KOPT-K1 (cell line): ENCODE results near the gene C2orf74.
"Not testable (repeated sequence)": the region's sequence is repeated elsewhere in the genome, so short reads cannot be mapped to it uniquely, and the experiment has no call there.

Experiments used
- H3K27ac ChIP-seq: fragments of 200-600 bp; sonication (generic); 2 replicates; pipeline ENCODE4 v1.5.1; 2016; ENCODE audit warnings: antibody characterized with exemption, mild to moderate bottlenecking, low read depth, low read length; ENCODE audit not compliant: poor library complexity, severe bottlenecking
- H3K36me3 ChIP-seq: fragments of 200-600 bp; sonication (generic); 2 replicates; pipeline ENCODE4 v1.5.1; 2017; ENCODE audit warnings: antibody characterized with exemption, mild to moderate bottlenecking, low read length, moderate library complexity; ENCODE audit not compliant: insufficient read depth
- H3K9me3 ChIP-seq: fragments of 200-600 bp; sonication (generic); 2 replicates; pipeline ENCODE4 v1.5.1; 2017; ENCODE audit warnings: antibody characterized with exemption, low read length, mild to moderate bottlenecking; ENCODE audit not compliant: insufficient read depth, poor library complexity, severe bottlenecking

Gene C2orf74

DNA sequence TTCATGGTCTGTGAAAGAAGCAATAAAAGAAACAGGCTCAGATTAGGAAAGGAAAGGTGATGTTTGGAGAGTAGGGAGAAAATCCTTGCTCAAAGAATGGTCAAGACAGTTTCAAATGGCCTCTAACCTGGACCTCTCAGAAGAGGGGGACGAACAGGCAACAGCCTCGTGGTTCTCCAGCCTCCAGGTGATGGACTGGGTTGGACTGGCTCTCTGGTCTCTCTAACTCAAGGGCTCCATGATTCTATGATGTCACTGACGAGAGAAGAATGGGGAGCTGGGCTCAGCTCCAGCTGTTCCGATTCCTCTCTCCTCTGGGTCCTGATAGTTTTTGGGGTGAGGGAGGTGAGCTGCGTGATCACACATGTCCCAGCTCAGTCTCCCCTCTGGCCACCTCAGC lies at the start of gene C2orf74:
Gene C2orf74 (plus strand): TSS at position 301 of the 400 bp plus-strand sequence. CDS start 327 bp downstream, outside the sequence.
- H3K36me3 ChIP-seq, result peaks cover 9% of the 10 kb centered on the region
- H3K27ac ChIP-seq, result no peak within 1 kb of the TSS
- H3K9me3 ChIP-seq, result no peaks in the 10 kb centered on the region

DNA sequence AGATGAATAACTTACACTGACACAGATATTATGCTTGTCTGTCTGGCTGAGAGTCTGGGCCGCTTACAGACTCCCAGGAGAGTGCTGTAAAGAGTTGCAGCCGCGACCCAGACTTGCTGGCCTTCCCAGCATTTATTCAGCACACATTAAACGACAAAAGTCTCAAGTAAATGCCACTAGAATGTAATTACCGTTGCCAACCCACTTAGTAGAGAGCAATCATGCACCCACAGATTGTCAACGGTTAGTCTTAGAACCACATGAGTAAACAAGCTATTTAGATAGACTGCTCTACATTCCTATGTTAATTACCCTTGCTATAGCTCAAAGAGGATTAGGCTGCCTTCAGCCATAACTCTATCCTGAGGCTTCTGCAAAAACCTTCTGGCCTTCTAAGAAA lies 47.8 kb upstream of the C2orf74 start:
- Histone ChIP-seq H3K36me3 (no peaks in the 10 kb centered on the region), H3K27ac (no peak overlapping the region), H3K9me3 (peaks cover 13% of the 10 kb centered on the region)

DNA sequence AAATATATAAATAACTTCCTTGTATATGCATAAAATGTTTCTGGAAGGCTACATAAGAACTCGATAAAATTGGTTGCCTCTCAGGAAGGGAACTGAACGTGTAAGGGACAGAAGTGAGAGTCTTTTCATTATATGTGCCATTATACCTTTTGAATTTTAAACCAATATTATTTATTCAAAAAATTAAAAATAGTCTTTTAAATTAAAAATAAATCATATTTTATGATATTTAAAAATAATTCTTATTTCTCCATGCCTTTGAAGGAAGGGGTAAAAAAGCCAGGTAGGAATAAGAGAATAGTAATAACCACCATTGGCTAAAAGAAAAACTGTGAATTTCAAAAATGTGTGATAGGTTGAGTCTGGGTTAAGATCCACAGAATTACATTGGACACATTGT lies 45.7 kb upstream of the C2orf74 start:
- H3K36me3 ChIP-seq, result no peaks in the 10 kb centered on the region
- peaks cover 13% of the 10 kb centered on the region for H3K9me3 ChIP-seq
- H3K27ac ChIP-seq, result no peak overlapping the region

DNA sequence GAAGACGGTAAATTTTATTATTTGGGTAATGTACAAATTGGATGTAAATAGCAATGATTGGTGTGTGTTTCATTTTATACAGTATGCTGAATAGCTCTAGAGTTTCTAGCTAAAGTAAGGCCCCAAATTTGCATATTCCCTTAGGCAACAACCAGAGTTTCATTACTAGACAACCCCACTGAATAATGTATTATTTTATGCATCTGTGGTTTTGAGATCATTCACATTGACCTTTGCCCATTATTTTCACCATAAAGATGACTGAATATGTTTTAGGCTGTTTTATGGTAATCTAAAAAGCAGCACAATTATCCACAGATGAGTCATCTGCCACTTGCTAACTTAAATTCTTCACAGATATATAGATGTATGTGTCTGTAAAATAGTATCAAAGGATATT lies 44.5 kb upstream of the C2orf74 start:
- H3K27ac ChIP-seq, result no peak overlapping the region
- peaks cover 13% of the 10 kb centered on the region for H3K9me3 ChIP-seq
- H3K36me3 ChIP-seq, result no peaks in the 10 kb centered on the region

DNA sequence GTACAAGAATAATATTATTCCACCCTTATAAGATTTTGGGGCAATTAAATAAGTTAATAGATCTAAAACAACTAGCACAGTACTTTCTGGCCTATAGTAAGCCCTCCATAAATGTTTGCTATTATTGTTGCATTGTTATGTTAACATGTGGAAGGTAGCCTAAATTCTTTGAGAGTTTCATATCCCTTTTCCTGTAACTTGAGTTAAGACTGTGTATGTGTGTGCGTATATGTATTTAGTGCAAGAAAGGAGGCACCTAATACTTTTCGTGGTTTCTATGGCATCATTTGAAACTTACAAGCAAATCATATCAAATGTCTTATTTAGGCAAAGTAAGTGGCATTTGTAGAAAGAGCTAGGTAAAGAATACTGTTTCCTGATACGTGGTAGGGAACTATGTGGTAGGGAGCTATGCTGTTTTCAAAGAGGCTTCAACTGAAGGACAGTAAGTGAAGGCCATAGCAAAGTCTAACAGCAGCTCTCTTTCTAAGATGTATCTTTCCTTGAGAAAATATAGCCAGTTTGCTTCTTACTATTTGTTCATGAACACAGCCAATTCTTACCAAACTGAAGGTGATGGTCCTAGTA lies 36.8 kb upstream of the C2orf74 start:
- no peaks in the 10 kb centered on the region for H3K36me3 ChIP-seq
- H3K27ac ChIP-seq, result no peak overlapping the region
- H3K9me3 ChIP-seq, result no peaks in the 10 kb centered on the region

DNA sequence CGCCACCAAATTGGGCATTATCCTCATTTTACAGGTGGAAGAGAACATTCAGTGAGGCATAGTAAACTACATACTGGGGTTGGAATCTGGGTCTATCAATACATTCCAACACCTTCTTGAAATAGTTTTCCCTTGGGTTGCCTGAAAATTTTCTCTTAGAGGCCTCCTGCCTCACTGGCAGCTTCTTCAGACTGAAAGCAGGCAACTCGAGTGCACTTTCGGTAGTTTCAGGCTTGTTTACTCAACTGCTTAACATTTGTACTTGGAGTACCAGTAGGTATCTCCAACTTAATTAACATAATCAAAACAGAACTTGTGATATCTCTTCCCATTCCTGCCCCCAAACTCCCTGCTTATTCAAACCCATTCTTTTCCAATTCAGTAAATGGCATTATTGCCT lies 36.2 kb upstream of the C2orf74 start:
- Histone ChIP-seq H3K27ac (no peak overlapping the region), H3K36me3 (no peaks in the 10 kb centered on the region), H3K9me3 (no peaks in the 10 kb centered on the region)

DNA sequence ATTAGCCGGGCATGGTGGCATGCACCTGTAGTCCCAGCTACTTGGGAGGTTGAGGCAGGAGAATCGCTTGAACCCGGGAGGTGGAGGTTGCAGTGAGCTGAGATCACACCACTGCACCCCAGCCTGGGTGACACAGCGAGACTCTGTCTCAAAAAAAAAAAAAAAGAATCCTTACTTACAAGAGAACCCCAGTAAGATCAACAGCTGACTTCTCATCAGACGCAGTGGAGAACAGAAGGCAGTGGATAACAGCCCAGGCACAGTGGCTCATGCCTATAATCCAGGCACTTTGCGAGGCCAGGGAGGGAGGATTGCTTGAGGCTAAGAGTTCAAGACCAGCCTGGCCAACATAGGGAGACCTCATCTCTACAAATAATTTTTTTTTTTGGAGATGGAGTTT lies 33.9 kb upstream of the C2orf74 start:
- not testable (repeated sequence) for H3K36me3 ChIP-seq, H3K9me3 ChIP-seq, H3K27ac ChIP-seq

DNA sequence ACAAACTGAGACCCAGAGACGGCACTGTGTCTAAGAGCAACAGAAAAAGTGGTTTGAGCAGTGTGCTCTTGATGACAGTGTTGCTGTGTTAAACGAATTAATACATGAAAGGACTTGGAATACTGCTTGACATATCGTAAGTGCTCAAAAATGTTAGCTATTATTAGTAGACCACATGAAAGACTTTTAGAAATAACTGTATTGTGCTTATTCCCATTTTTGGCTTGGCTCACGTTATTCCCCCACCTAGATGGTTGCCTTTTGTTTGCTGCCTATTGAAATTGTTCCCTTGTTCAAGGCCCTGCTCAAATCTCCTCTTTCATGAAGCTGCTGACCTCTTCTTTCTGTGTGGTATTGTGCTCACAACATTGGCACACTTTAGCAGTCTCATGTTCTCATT lies 27.8 kb upstream of the C2orf74 start:
- Histone ChIP-seq H3K36me3 (no peaks in the 10 kb centered on the region), H3K9me3 (no peaks in the 10 kb centered on the region), H3K27ac (no peak overlapping the region)

DNA sequence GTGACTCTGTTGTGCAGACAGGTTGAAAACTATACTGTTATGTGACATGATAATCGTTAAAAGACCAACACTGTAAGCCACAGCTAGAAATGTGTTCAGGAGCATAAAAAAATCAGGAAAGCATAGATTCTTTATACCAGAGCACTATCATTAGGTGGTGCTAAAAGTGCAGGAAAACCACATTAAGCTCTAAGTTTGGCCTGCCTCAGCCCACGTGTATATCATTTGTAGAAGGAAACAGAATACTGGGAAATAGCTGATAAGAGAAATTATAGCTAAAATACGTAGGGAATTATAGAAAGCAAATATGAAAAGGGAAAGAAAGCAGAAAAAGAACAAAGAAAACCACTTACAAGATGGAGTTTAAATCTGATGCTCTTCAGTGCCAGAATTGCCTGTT lies 26.5 kb upstream of the C2orf74 start:
- Histone ChIP-seq H3K36me3 (no peaks in the 10 kb centered on the region), H3K9me3 (no peaks in the 10 kb centered on the region), H3K27ac (no peak overlapping the region)

DNA sequence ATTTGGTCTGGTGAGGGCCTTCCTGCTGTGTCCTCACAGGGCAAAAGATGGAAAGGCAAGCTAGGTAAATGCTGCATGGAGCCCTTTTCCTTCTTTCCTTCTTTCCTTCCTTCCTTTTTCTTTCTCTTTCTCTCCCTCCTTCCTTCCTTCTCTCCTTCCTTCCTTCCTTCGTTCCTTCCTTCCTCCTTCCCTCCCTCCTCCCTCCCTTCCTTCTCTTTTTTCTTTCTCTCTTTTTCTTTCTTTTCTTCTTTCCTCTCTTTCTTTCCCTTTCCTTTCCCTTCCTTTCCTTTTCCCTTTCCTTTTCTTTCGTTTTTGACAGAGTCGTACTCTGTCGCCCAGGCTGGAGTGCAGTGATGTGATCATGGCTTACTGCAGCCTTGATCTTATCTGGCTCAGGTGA lies 23.1 kb upstream of the C2orf74 start:
- Histone ChIP-seq H3K36me3 (no peaks in the 10 kb centered on the region), H3K27ac (no peak overlapping the region), H3K9me3 (no peaks in the 10 kb centered on the region)

DNA sequence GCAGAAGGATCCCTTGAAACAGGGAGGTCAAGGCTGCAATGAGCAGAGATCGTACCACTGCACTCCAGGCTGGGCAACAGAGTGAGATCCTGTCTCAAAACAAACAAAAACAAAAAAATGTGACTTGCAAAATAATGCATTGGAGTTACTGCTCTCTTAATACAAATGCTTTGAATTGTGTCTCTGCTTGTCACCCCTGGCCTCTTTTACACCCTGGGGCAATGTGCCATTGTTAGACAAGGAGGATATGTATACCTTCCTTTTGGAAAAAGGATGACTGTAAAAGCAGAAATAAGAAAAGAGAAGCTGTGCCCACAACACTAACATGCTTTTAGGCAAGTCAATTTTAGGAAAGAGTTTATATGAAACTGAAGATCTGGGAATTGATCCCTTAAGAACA lies 20.8 kb upstream of the C2orf74 start:
- Histone ChIP-seq H3K9me3 (no peaks in the 10 kb centered on the region), H3K27ac (no peak overlapping the region), H3K36me3 (no peaks in the 10 kb centered on the region)

DNA sequence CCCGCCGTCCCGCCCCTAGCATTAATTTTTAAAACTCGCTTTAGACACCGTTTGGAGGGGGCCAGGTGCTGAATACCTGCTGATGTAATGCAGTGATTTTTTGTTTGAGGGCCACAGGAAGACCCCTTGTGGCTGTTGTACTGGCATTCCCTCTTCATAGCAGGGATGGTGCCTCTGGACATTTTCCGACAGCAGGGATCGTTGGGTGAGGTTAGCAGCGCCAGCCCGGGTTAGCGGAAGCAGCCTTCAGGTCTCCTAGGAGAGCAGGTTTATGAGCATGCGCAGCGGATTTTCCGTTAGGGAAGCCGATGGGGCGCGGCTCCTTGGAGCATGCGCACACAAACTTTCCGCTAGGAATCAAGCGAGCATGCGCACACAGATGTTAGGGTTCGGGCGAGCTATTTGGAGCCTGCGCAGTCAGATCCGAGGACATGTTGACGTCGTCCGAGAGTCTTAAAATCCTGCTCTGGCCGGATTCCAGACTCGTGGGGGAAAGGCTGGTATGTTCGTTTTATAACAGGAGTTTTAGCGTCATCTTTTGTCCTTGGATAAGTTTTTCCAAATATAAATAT lies 17.2 kb upstream of the C2orf74 start:
- H3K27ac ChIP-seq, result peak overlapping the region; percentile 77
- no peaks in the 10 kb centered on the region for H3K9me3 ChIP-seq
- peaks cover 7% of the 10 kb centered on the region; the same call in 1 of the 2 replicates for H3K36me3 ChIP-seq

DNA sequence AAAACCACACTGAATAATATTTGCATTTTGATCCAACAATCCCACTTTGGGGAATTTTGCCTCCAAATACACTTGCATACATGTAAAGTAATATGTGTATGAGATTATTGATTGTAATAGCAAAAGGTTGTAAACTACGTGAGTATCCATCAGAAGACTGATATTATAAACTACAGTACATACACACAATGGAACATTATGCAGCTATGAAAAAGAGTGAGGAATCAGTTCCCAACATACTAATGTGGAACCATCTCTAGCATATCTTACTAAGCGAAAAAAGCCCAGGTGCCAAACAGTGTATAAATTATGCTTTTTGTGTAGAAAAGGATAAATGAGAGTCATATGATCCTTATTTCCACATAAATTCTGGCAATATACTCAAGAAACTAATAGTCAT lies 16.0 kb upstream of the C2orf74 start:
- H3K9me3 ChIP-seq, result no peaks in the 10 kb centered on the region
- no peak overlapping the region for H3K27ac ChIP-seq
- H3K36me3 ChIP-seq, result peaks cover 7% of the 10 kb centered on the region; the same call in 1 of the 2 replicates

DNA sequence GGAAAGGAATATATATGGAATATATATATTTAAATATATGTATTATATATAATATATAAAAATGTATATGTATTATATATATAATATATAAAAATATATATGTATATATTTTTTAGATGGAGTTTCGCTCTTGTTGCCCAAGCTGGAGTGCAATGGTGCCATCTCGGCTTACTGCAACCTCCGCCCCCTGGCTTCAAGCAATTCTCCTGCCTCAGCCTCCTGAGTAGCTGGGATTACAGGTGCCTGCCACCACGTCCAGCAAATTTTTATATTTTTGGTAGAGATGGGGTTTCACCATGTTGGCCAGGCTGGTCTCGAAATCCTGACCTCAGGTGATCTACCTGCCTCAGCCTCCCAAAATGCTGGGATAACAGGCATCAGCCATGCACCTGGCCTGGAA lies 13.9 kb upstream of the C2orf74 start:
- not testable (repeated sequence) for H3K36me3 ChIP-seq, H3K27ac ChIP-seq, H3K9me3 ChIP-seq

DNA sequence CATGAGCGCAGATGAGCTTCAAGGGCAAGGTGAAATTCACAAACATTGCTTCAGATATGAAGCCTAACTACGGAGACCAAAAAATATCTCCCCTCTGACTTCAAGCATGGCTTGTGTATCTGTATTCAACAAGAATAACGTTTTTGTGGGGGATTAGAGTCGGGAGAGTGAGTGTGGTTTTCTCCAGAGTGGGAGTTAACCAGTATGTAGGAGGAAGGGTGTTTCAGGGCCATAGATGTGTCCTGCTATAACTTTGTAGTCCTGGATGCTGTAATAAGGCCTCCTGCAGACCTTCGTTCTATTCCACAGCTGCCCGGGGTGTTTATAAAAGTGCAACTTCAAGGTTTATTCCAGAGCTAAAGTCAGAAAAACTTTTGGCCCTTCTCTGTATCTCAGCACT lies 12.9 kb upstream of the C2orf74 start:
- Histone ChIP-seq H3K36me3 (peaks cover 7% of the 10 kb centered on the region; the same call in 1 of the 2 replicates), H3K9me3 (no peaks in the 10 kb centered on the region)

DNA sequence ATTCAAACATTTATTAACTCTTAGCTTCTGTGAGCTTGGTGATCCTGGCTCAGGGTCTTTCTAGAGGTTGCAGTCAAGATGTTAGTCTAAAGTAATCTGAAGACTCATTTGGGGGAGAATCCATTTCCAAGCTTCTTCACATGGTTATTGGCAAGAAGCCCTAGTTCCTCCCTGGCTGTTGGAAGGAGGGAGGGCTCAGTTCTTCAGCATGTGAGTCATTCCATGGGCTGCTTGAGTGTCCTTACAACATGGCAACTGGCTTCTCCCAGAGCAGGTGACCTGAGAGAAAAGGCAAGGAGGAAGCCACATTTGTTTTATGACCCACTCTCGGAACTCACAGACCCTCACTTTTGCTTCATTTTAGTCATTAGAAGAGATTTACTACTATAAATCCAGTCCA lies 10.6 kb upstream of the C2orf74 start:
- Histone ChIP-seq H3K9me3 (no peaks in the 10 kb centered on the region), H3K27ac (no peak overlapping the region), H3K36me3 (peaks cover 7% of the 10 kb centered on the region; the same call in 1 of the 2 replicates)

More for the DNA sequence above, 12.9 kb upstream of the C2orf74 start:
- H3K27ac ChIP-seq, result no peak overlapping the region
